HEK293 (cell line): ENCODE results near the gene DGKQ.

Experiments
- CTCF ChIA-PET: fragments of 350-600 bp; formaldehyde crosslinking; extraction: SDS; loops from one replicate; lab custom pipeline; 2021; ENCODE audit warnings: antibody characterized with exemption; lab: Yijun Ruan, JAX
- POLR2A ChIA-PET: fragments of 300-600 bp; formaldehyde crosslinking; extraction: SDS; loops from one replicate; lab custom pipeline; 2020; ENCODE audit warnings: antibody characterized with exemption, inconsistent platforms; lab: Yijun Ruan, JAX
- H3K27ac ChIP-seq: fragments of 200-500 bp; sonication (Bioruptor generic); 2 replicates; pipeline ENCODE4 v1.5.1; 2014; ENCODE audit warnings: low read depth, low read length, control low read depth, inconsistent platforms; ENCODE audit errors: extremely low read depth
- H3K36me3 ChIP-seq, 2 experiments: fragments of 200-500 bp in 1 of 2; sonication (Bioruptor generic) in 1 of 2; 1 replicate in 1 of 2; 2 replicates in 1 of 2; pipeline ENCODE4 v1.5.1; 2014 to 2017; ENCODE audit warnings: inconsistent platforms in 2 of 2, low read length in 2 of 2; ENCODE audit not compliant: control insufficient read depth in 2 of 2, insufficient read depth in 1 of 2
- H3K4me1 ChIP-seq: fragments of 200-500 bp; sonication (Bioruptor generic); 2 replicates; pipeline ENCODE4 v1.5.1; 2014; ENCODE audit warnings: mild to moderate bottlenecking, low read length, inconsistent platforms; ENCODE audit not compliant: control insufficient read depth, insufficient read depth
- H3K4me3 ChIP-seq: 2 replicates; pipeline ENCODE4 v1.5.1; 2011; ENCODE audit warnings: low read depth, mild to moderate bottlenecking, control low read depth, low read length, moderate library complexity
- H3K9me3 ChIP-seq: fragments of 200-500 bp; sonication (Bioruptor generic); 2 replicates; pipeline ENCODE4 v1.5.1; 2014; ENCODE audit warnings: low read depth, low read length, inconsistent platforms; ENCODE audit not compliant: control insufficient read depth, insufficient read depth
- EGR2 ChIP-seq: fragments of 450-650 bp; formaldehyde crosslinking; IDR thresholded peaks from 2 replicates; pipeline ENCODE4 v1.5.1; 2016; ENCODE audit warnings: low read depth, missing biosample characterization, missing genetic modification characterization
- GFI1B ChIP-seq: fragments of 450-650 bp; formaldehyde crosslinking; IDR thresholded peaks from 2 replicates; pipeline ENCODE4 v1.5.1; 2016; ENCODE audit warnings: missing biosample characterization, missing genetic modification characterization
- GLI4 ChIP-seq: fragments of 450-650 bp; formaldehyde crosslinking; IDR thresholded peaks from 2 replicates; pipeline ENCODE4 v1.5.1; 2016; ENCODE audit warnings: missing biosample characterization, missing genetic modification characterization
- MZF1 ChIP-seq: fragments of 450-650 bp; formaldehyde crosslinking; IDR thresholded peaks from 2 replicates; pipeline ENCODE4 v1.5.1; 2017; ENCODE audit warnings: missing biosample characterization, missing genetic modification characterization, borderline replicate concordance
- PBX3 ChIP-seq: sonication (generic); formaldehyde crosslinking; IDR thresholded peaks from 2 replicates; pipeline ENCODE4 v1.8.1; 2022; ENCODE audit warnings: mild to moderate bottlenecking, moderate library complexity, missing genetic modification reagents
- REPIN1 ChIP-seq: fragments of 450-650 bp; formaldehyde crosslinking; IDR thresholded peaks from 2 replicates; pipeline ENCODE4 v1.5.1; 2017; ENCODE audit warnings: missing biosample characterization, missing genetic modification characterization, low read depth
- SP2 ChIP-seq: fragments of 450-650 bp; formaldehyde crosslinking; IDR thresholded peaks from 2 replicates; pipeline ENCODE4 v1.5.1; 2016; ENCODE audit warnings: missing biosample characterization, missing genetic modification characterization
- TRIM28 ChIP-seq: IDR thresholded peaks from 2 replicates; pipeline ENCODE4 v1.6.1; 2011; ENCODE audit warnings: low read length, control low read depth, borderline replicate concordance
- ZBTB6 ChIP-seq: fragments of 450-650 bp; formaldehyde crosslinking; IDR thresholded peaks from 2 replicates; pipeline ENCODE4 v1.5.1; 2017; ENCODE audit warnings: missing biosample characterization, missing genetic modification characterization
- ZFHX2 ChIP-seq: fragments of 450-650 bp; formaldehyde crosslinking; conservative IDR thresholded peaks from 2 replicates; pipeline ENCODE4 v1.5.1; 2016; ENCODE audit warnings: missing biosample characterization, missing genetic modification characterization
- ZIC2 ChIP-seq: fragments of 450-650 bp; formaldehyde crosslinking; IDR thresholded peaks from 2 replicates; pipeline ENCODE4 v1.5.1; 2016; ENCODE audit warnings: missing biosample characterization, missing genetic modification characterization
- ZNF112 ChIP-seq: fragments of 450-650 bp; formaldehyde crosslinking; IDR thresholded peaks from 2 replicates; pipeline ENCODE4 v1.5.0; 2017; ENCODE audit warnings: missing biosample characterization, missing genetic modification characterization
- ZNF114 ChIP-seq: fragments of 450-650 bp; formaldehyde crosslinking; IDR thresholded peaks from 2 replicates; pipeline ENCODE4 v1.5.0; 2017; ENCODE audit warnings: missing biosample characterization, missing genetic modification characterization
- ZNF132 ChIP-seq: fragments of 450-650 bp; formaldehyde crosslinking; IDR thresholded peaks from 2 replicates; pipeline ENCODE4 v1.5.1; 2017; ENCODE audit warnings: missing biosample characterization, missing genetic modification characterization, borderline replicate concordance
- ZNF248 ChIP-seq: fragments of 450-650 bp; formaldehyde crosslinking; IDR thresholded peaks from 2 replicates; pipeline ENCODE4 v1.5.1; 2017; ENCODE audit warnings: missing biosample characterization, missing genetic modification characterization
- ZNF266 ChIP-seq: fragments of 450-650 bp; formaldehyde crosslinking; IDR thresholded peaks from 2 replicates; pipeline ENCODE4 v1.5.1; 2016; ENCODE audit warnings: missing biosample characterization, missing genetic modification characterization, low read depth
- ZNF350 ChIP-seq: fragments of 450-650 bp; formaldehyde crosslinking; IDR thresholded peaks from 2 replicates; pipeline ENCODE4 v1.5.0; 2017; ENCODE audit warnings: missing biosample characterization, mild to moderate bottlenecking, missing genetic modification characterization
- ZNF366 ChIP-seq: fragments of 450-650 bp; formaldehyde crosslinking; conservative IDR thresholded peaks from 2 replicates; pipeline ENCODE4 v1.5.1; 2016; ENCODE audit warnings: missing biosample characterization, missing genetic modification characterization
- ZNF423 ChIP-seq: fragments of 450-650 bp; formaldehyde crosslinking; IDR thresholded peaks from 2 replicates; pipeline ENCODE4 v1.5.1; 2016; ENCODE audit warnings: missing biosample characterization, missing genetic modification characterization
- ZNF48 ChIP-seq: fragments of 450-650 bp; formaldehyde crosslinking; IDR thresholded peaks from 2 replicates; pipeline ENCODE4 v1.5.1; 2016; ENCODE audit warnings: missing biosample characterization, missing genetic modification characterization
- ZNF510 ChIP-seq: fragments of 450-650 bp; formaldehyde crosslinking; IDR thresholded peaks from 2 replicates; pipeline ENCODE4 v1.5.1; 2018; ENCODE audit warnings: mild to moderate bottlenecking, missing genetic modification characterization, missing biosample characterization; ENCODE audit not compliant: insufficient replicate concordance
- ZNF544 ChIP-seq: fragments of 450-650 bp; formaldehyde crosslinking; IDR thresholded peaks from 2 replicates; pipeline ENCODE4 v1.5.0; 2017; ENCODE audit warnings: missing biosample characterization, missing genetic modification characterization
- ZNF549 ChIP-seq: fragments of 450-650 bp; IDR thresholded peaks from 2 replicates; pipeline ENCODE4 v1.5.1; 2018; ENCODE audit warnings: missing biosample characterization, missing genetic modification characterization, mild to moderate bottlenecking, inconsistent platforms, moderate library complexity
- ZNF621 ChIP-seq: fragments of 450-650 bp; formaldehyde crosslinking; IDR thresholded peaks from 2 replicates; pipeline ENCODE4 v1.5.1; 2017; ENCODE audit warnings: missing biosample characterization, missing genetic modification characterization
- ZNF791 ChIP-seq: fragments of 450-650 bp; formaldehyde crosslinking; IDR thresholded peaks from 2 replicates; pipeline ENCODE4 v1.5.1; 2016; ENCODE audit warnings: missing biosample characterization, missing genetic modification characterization
- ZXDB ChIP-seq: fragments of 450-650 bp; formaldehyde crosslinking; IDR thresholded peaks from 2 replicates; pipeline ENCODE4 v1.5.1; 2016; ENCODE audit warnings: missing biosample characterization, missing genetic modification characterization

The DGKQ gene

GRCh38 chr4:951594-952468, 21.5 kb downstream of the DGKQ start:
- Histone ChIP-seq H3K4me1 (no peaks in the 10 kb centered on the region), H3K9me3 (no peaks in the 10 kb centered on the region), H3K4me3 (no peak overlapping the region), H3K36me3 (peaks cover 0 to 12% of the 10 kb centered on the region in 2 experiments; a peak in 1 of 3 replicates), H3K27ac (no peak overlapping the region)
- no peak for TF ChIP-seq ZNF510 (tag by site-specific recombination)
- no peak for TF ChIP-seq ZNF544 (tag by site-specific recombination)
- TF ChIP-seq ZNF791 (tag by site-specific recombination): no peak
- no peak for TF ChIP-seq GFI1B (tag by site-specific recombination)
- no peak for TF ChIP-seq ZNF248 (tag by site-specific recombination)
- ChIA-PET POLR2A (no interaction called here), CTCF (no interaction called here)

- no peak overlapping the region for H3K4me3 ChIP-seq
- no peaks in the 10 kb centered on the region for H3K9me3 ChIP-seq
- peaks cover 0 to 12% of the 10 kb centered on the region in 2 experiments; a peak in 1 of 3 replicates for H3K36me3 ChIP-seq
- TF ChIP-seq ZNF350 (tag by site-specific recombination): no peak
- 0 out of 2 replicates have a peak, but pooled peaks have one; percentile 34 for TF ChIP-seq ZIC2 (tag by site-specific recombination)
- H3K27ac ChIP-seq: no peak overlapping the region
- POLR2A ChIA-PET: no interaction called here
- CTCF ChIA-PET: no interaction called here
- H3K4me1 ChIP-seq: no peaks in the 10 kb centered on the region
These were observed 22.2 kb downstream of the DGKQ start for GRCh38 chr4:951186-951585.

- no peak for TF ChIP-seq REPIN1
- peak; percentile 90 for TF ChIP-seq EGR2 (tag by site-specific recombination)
- peak; percentile 32; the same call in 1 of the 2 replicates for TF ChIP-seq ZNF366 (tag by site-specific recombination)
- peak; percentile 93 for TF ChIP-seq ZFHX2 (tag by site-specific recombination)
- TF ChIP-seq PBX3 (CRISPR knock-in tag): no peak
- Histone ChIP-seq H3K36me3 (peaks cover 0 to 9% of the 10 kb centered on the region in 2 experiments; a peak in 1 of 3 replicates), H3K4me3 (no peak overlapping the region), H3K9me3 (no peaks in the 10 kb centered on the region), H3K27ac (no peak overlapping the region), H3K4me1 (0 out of 2 replicates have a peak, but pooled peaks cover 3% of the 10 kb centered on the region)
- ChIA-PET POLR2A (no interaction called here), CTCF (no interaction called here)
These were observed 23.0 kb downstream of the DGKQ start for GRCh38 chr4:950136-951020.

- no peak overlapping the region for H3K27ac ChIP-seq
- peaks cover 0 to 6% of the 10 kb centered on the region in 2 experiments; a peak in 1 of 3 replicates for H3K36me3 ChIP-seq
- ChIA-PET CTCF (no interaction called here), POLR2A (no interaction called here)
- H3K4me3 ChIP-seq: no peak overlapping the region
- H3K4me1 ChIP-seq: 0 out of 2 replicates have a peak, but pooled peaks cover 3% of the 10 kb centered on the region
- H3K9me3 ChIP-seq: no peaks in the 10 kb centered on the region
- TF ChIP-seq ZNF266 (tag by site-specific recombination) (no peak), ZNF48 (no peak), ZNF423 (tag by site-specific recombination) (no peak), ZBTB6 (tag by site-specific recombination) (no peak), ZNF621 (tag by site-specific recombination) (no peak), ZNF549 (no peak), ZNF132 (no peak), ZNF114 (no peak), ZNF112 (tag by site-specific recombination) (no peak), ZXDB (no peak), MZF1 (tag by site-specific recombination) (no peak), TRIM28 (no peak), GLI4 (tag by site-specific recombination) (no peak), SP2 (tag by site-specific recombination) (no peak)
These were observed 23.7 kb downstream of the DGKQ start for GRCh38 chr4:949656-950055.
